Measurements from ENCODE around the gene LRRC3C. TPM values are rescaled to one million over a fixed set of nuclear protein-coding genes. Genes with fewer than 3 reads are reported as not detected.

The LRRC3C gene
- total and polyA plus RNA-seq, 12 donors: not detected

DNA sequence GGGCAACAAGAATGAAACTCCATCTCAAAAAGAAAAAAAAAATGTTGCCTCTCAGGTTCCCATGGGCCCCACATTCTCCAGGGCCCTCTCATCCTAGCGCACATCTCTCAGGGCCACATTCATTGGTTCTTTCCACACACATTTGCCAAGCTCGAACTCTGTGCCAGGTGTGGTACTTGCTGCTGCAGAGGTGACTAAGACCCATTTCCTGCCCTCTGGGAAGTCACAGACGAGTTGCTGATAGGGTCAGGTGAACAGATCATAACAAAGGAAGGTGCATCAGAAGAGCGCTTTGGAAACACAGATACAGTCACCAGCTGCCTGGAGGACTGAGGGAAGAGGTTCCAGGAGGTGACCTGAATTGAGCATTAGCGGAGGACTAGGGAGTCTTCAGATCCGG, 36.3 kb downstream of the LRRC3C start:
- H3K36me3 ChIP-seq: no peaks in the 10 kb centered on the region
- WGBS, 2 donors: 76 to 77% methylated on average over 6 of the region's 6 CpGs
- no peak overlapping the region for H3K4me3 ChIP-seq
- TF ChIP-seq, protein P1, sequence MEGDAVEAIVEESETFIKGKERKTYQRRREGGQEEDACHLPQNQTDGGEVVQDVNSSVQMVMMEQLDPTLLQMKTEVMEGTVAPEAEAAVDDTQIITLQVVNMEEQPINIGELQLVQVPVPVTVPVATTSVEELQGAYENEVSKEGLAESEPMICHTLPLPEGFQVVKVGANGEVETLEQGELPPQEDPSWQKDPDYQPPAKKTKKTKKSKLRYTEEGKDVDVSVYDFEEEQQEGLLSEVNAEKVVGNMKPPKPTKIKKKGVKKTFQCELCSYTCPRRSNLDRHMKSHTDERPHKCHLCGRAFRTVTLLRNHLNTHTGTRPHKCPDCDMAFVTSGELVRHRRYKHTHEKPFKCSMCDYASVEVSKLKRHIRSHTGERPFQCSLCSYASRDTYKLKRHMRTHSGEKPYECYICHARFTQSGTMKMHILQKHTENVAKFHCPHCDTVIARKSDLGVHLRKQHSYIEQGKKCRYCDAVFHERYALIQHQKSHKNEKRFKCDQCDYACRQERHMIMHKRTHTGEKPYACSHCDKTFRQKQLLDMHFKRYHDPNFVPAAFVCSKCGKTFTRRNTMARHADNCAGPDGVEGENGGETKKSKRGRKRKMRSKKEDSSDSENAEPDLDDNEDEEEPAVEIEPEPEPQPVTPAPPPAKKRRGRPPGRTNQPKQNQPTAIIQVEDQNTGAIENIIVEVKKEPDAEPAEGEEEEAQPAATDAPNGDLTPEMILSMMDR (IDR thresholded peaks at IDR 0.05): no peak
- ATAC-seq (no peak), DNase-seq (no peak)
- H3K27me3 ChIP-seq: peaks cover 0 to 25% (median 0%) of the 10 kb centered on the region in 7 donors
- H3K27ac ChIP-seq: no peak overlapping the region
- no peaks in the 10 kb centered on the region for H3K9me3 ChIP-seq
- intact Hi-C loops (cut with DNase I): loop anchor here in 1 of 10 donors (5.0 kb wide), 1 partner anchor 42 kb away; no protein-coding TSS in a partner anchor
- H3K4me1 ChIP-seq: peaks cover 0 to 27% (median 3%) of the 10 kb centered on the region in 9 donors

DNA sequence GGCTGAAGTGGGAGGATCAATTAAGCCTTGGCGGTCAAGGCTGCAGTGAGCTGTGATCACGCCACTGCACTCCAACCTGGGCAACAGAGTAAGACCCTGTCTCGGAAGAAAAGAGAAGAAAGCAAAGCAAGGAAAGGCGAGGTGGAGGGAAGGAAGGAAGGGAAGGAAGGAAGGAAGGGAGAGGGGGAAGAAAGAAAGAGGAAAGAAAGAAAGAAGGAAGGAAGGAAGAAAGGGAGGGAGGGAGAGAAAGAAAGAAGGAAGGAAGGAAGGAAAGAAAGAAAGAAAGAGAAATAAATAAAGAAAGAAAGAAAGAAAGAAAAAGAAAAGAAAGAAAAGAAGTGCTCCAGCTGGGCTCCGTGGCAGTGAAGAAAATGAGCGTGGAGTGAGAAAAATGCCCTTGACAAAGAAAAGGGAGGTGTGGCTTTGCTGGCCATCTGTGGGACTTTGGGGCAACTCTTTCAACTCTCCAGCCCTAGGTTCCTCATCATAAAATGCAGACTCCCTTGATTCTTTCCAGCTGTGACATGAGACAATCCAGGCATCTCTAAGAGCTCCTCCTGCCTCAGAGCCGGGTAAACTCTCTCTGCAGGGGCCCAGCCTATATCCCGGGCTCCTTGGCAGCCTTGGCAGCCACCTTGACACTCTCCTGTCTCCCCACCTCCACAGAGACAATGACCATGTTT, 37.6 kb downstream of the LRRC3C start:
- no peak for DNase-seq
- Histone ChIP-seq H3K27ac (peak overlapping the region in 1 of 10 donors; percentile 31), H3K9me3 (no peaks in the 10 kb centered on the region), H3K4me1 (peaks cover 0 to 24% (median 0%) of the 10 kb centered on the region in 9 donors), H3K36me3 (no peaks in the 10 kb centered on the region), H3K27me3 (peaks cover 0 to 35% (median 0%) of the 10 kb centered on the region in 7 donors), H3K4me3 (no peak overlapping the region)
- TF ChIP-seq, protein P1 (IDR thresholded peaks at IDR 0.05): no peak
- 52 to 53% methylated on average over 8 of the region's 8 CpGs for WGBS, 2 donors
- no peak for ATAC-seq
- intact Hi-C loops (cut with DNase I): no loop called here

DNA sequence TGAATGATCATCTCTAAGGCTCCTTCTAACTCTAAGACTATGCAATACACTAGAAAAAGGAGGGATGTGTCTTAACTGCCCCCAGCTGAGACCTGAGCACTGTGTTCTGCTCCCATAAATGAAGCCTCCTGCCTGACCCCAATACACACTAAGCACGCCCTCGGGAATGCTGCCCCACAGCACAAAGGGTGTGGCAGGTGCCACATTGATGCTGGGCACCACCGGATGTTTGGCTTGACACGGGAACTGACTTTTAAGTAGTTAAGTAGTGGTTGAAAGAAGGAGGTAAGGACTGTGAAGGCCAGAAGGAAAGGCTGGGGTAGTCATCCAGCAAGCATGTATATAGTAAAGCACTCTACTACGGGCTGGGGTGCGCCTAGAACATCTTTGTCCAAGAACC, 39.2 kb downstream of the LRRC3C start:
- intact Hi-C loops (cut with DNase I): no loop called here
- H3K4me3 ChIP-seq: no peak overlapping the region
- peaks cover 0 to 48% (median 4%) of the 10 kb centered on the region in 7 donors for H3K27me3 ChIP-seq
- 90 to 92% methylated on average over 6 of the region's 6 CpGs for WGBS, 2 donors
- no peaks in the 10 kb centered on the region for H3K9me3 ChIP-seq
- DNase-seq (no peak), ATAC-seq (no peak)
- peak overlapping the region in 1 of 10 donors; percentile 79 for H3K27ac ChIP-seq
- no peaks in the 10 kb centered on the region for H3K36me3 ChIP-seq
- TF ChIP-seq, protein P1 (IDR thresholded peaks at IDR 0.05): no peak
- H3K4me1 ChIP-seq: peaks cover 0 to 33% (median 0%) of the 10 kb centered on the region in 9 donors

DNA sequence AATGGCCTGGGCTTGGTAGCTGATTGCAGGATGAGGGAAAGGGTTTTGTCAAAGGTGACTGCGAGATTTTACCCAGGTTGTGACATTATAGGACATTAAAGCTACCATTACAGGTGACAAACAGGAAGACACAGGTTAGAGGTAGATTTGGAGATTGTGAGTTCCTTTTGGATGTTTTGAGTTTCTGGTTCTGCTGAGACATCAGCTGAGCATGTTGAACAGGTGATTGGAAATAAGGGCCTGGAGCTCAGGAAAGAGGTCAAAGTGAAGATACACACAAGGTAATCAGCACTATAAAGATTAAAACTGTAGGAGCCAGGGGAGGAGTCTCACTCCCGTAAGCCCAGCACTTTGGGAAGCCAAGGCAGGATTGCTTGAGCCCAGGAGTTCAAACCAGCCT, 41.2 kb downstream of the LRRC3C start:
- Histone ChIP-seq H3K36me3 (no peaks in the 10 kb centered on the region), H3K27ac (peak overlapping the region in 1 of 10 donors; percentile 79), H3K27me3 (peaks cover 0 to 42% (median 3%) of the 10 kb centered on the region in 7 donors), H3K4me3 (no peak overlapping the region), H3K9me3 (no peaks in the 10 kb centered on the region), H3K4me1 (peaks cover 0 to 51% (median 0%) of the 10 kb centered on the region in 9 donors)
- intact Hi-C loops (cut with DNase I): no loop called here
- ATAC-seq (no peak), DNase-seq (no peak)
- 80 to 82% methylated on average over 2 of the region's 2 CpGs for WGBS, 2 donors
- TF ChIP-seq, protein P1 (IDR thresholded peaks at IDR 0.05): no peak
